DMS79 treated with DMSO at 0.1 percent for 48 hours (cell line): Measurements from ENCODE around the gene LGALS14.
"Not testable (repeated sequence)": the region's sequence is repeated elsewhere in the genome, so short reads cannot be mapped to it uniquely, and the experiment has no call there.

Experiments
- DNase-seq: peaks from one replicate; lab custom pipeline; 2025; lab: John Stamatoyannopoulos, UW

The LGALS14 gene

GRCh38 chr19:39696387-39696786, 7.9 kb upstream of the LGALS14 start:
- no peak for DNase-seq

- DNase-seq, result no peak
Measured at GRCh38 chr19:39698535-39698934, 5.7 kb upstream of the LGALS14 start.

- no peak for DNase-seq
Measured at GRCh38 chr19:39701291-39701690, 3.0 kb upstream of the LGALS14 start.

GRCh38 chr19:39705578-39706188, 1.4 kb downstream of the LGALS14 start:
- no peak for DNase-seq

- no peak for DNase-seq
Measured at GRCh38 chr19:39708594-39708993, 4.3 kb downstream of the LGALS14 start.

GRCh38 chr19:39709026-39709872, 5.0 kb downstream of the LGALS14 start:
- no peak for DNase-seq

GRCh38 chr19:39710333-39710890, 6.1 kb downstream of the LGALS14 start:
- no peak for DNase-seq

GRCh38 chr19:39720144-39720543, 15.9 kb downstream of the LGALS14 start:
- DNase-seq, result not testable (repeated sequence)

- no peak for DNase-seq
Measured at GRCh38 chr19:39725995-39726394, 21.7 kb downstream of the LGALS14 start.

- DNase-seq, result no peak
Measured at GRCh38 chr19:39727070-39727800, 23.0 kb downstream of the LGALS14 start.

GRCh38 chr19:39728040-39728439, 23.8 kb downstream of the LGALS14 start:
- no peak for DNase-seq

GRCh38 chr19:39729594-39729993, 25.3 kb downstream of the LGALS14 start:
- DNase-seq, result no peak

GRCh38 chr19:39731685-39732084, 27.4 kb downstream of the LGALS14 start:
- no peak for DNase-seq

GRCh38 chr19:39733841-39734240, 29.6 kb downstream of the LGALS14 start:
- DNase-seq, result no peak

- no peak for DNase-seq
Measured at GRCh38 chr19:39735688-39736087, 31.4 kb downstream of the LGALS14 start.

- DNase-seq, result no peak
Measured at GRCh38 chr19:39736088-39736487, 31.8 kb downstream of the LGALS14 start.

GRCh38 chr19:39737351-39737750, 33.1 kb downstream of the LGALS14 start:
- DNase-seq, result no peak

- no peak for DNase-seq
Measured at GRCh38 chr19:39737891-39738290, 33.6 kb downstream of the LGALS14 start, which contains the start of gene CLC. TSS of gene CLC (minus strand) at chr19:39738029. CDS start at chr19:39737952, 77 bp downstream.

- DNase-seq, result no peak
Measured at GRCh38 chr19:39738814-39739213, 34.5 kb downstream of the LGALS14 start.

GRCh38 chr19:39740395-39740794, 36.1 kb downstream of the LGALS14 start:
- DNase-seq, result no peak

- DNase-seq, result no peak
Measured at GRCh38 chr19:39745643-39746042, 41.4 kb downstream of the LGALS14 start.

GRCh38 chr19:39746836-39747529, 42.7 kb downstream of the LGALS14 start:
- no peak for DNase-seq
